ENCODE results near the gene PLCH2.

Gene PLCH2

GRCh38 chr1:2530513-2531361 is 54.6 kb downstream of the PLCH2 start:
- no peak for DNase-seq (ENCODE audit: low spot score)

GRCh38 chr1:2532485-2533160 is 56.5 kb downstream of the PLCH2 start:
- DNase-seq (ENCODE audit: low spot score): no peak

- DNase-seq (ENCODE audit: low spot score): no peak
These were observed 57.3 kb downstream of the PLCH2 start for GRCh38 chr1:2533365-2533764.

- DNase-seq (ENCODE audit: low spot score): no peak
These were observed 58.2 kb downstream of the PLCH2 start for GRCh38 chr1:2534315-2534686.

- no peak for DNase-seq (ENCODE audit: low spot score)
These were observed 58.8 kb downstream of the PLCH2 start for GRCh38 chr1:2534687-2535441.

GRCh38 chr1:2535455-2535854 is 59.4 kb downstream of the PLCH2 start:
- DNase-seq (ENCODE audit: low spot score): no peak

GRCh38 chr1:2535981-2536380 is 59.9 kb downstream of the PLCH2 start:
- DNase-seq (ENCODE audit: low spot score): no peak

- DNase-seq (ENCODE audit: low spot score): no peak
These were observed 61.7 kb downstream of the PLCH2 start for GRCh38 chr1:2537784-2538115.

- no peak for DNase-seq (ENCODE audit: low spot score)
These were observed 62.3 kb downstream of the PLCH2 start for GRCh38 chr1:2538376-2538775.

GRCh38 chr1:2538872-2539271 is 62.8 kb downstream of the PLCH2 start:
- no peak for DNase-seq (ENCODE audit: low spot score)

- no peak for DNase-seq (ENCODE audit: low spot score)
These were observed 63.3 kb downstream of the PLCH2 start for GRCh38 chr1:2539312-2539907.

GRCh38 chr1:2540816-2541492 is 64.9 kb downstream of the PLCH2 start:
- DNase-seq (ENCODE audit: low spot score): no peak

GRCh38 chr1:2541619-2542245 is 65.6 kb downstream of the PLCH2 start:
- DNase-seq (ENCODE audit: low spot score): no peak

GRCh38 chr1:2542246-2542915 is 66.3 kb downstream of the PLCH2 start:
- DNase-seq (ENCODE audit: low spot score): no peak

- no peak for DNase-seq (ENCODE audit: low spot score)
These were observed 67.5 kb downstream of the PLCH2 start for GRCh38 chr1:2543543-2544092.

GRCh38 chr1:2544093-2544874 is 68.2 kb downstream of the PLCH2 start:
- DNase-seq (ENCODE audit: low spot score): no peak

- no peak for DNase-seq (ENCODE audit: low spot score)
These were observed 69.0 kb downstream of the PLCH2 start for GRCh38 chr1:2544875-2545640.

GRCh38 chr1:2545754-2546514 is 69.8 kb downstream of the PLCH2 start:
- peak; percentile 83 for DNase-seq (ENCODE audit: low spot score)

Data from left forelimb (tissue), 1 donor.